Upper lobe of right lung (tissue), 1 donor: Measurements from ENCODE around the gene GJB2. TPM values are rescaled to one million over a fixed set of nuclear protein-coding genes. Genes with fewer than 3 reads are reported as not detected.
A peak's percentile ranks its signal among the peaks of the same experiment; 100 is the strongest.

ENCODE experiments used
- ATAC-seq: fragments of 200-7000 bp; cut with Tn5 transposase; one replicate; pipeline ENCODE4 v1.9.1; 2020; ENCODE audit warnings: mild to moderate bottlenecking, moderate library complexity
- DNase-seq: peaks from one replicate; pipeline ENCODE4 v3.0.0-alpha.2; 2020
- H3K27ac ChIP-seq: fragments of 200-600 bp; one replicate; pipeline ENCODE4 v1.8.0; 2022
- H3K27me3 ChIP-seq: fragments of 200-600 bp; one replicate; pipeline ENCODE4 v1.8.0; 2022; ENCODE audit warnings: mild to moderate bottlenecking
- H3K36me3 ChIP-seq: fragments of 200-600 bp; one replicate; pipeline ENCODE4 v1.8.0; 2022
- H3K4me1 ChIP-seq: fragments of 200-600 bp; one replicate; pipeline ENCODE4 v1.8.0; 2022
- H3K4me3 ChIP-seq: fragments of 200-600 bp; one replicate; pipeline ENCODE4 v1.8.0; 2022; ENCODE audit warnings: mild to moderate bottlenecking
- H3K9me3 ChIP-seq: fragments of 200-600 bp; one replicate; pipeline ENCODE4 v1.8.0; 2022
- CTCF ChIP-seq: fragments of 200-600 bp; IDR thresholded peaks from one replicate; pipeline ENCODE4 v1.8.0; 2022; ENCODE audit warnings: antibody characterized with exemption
- intact Hi-C: fragments of 100-400 bp; cut with DNase I; formaldehyde crosslinking; loops from one replicate; pipeline ENCODE4 v1.11.0; 2022
- long read RNA-seq: library from polyadenylated mRNA; unstranded; transcript quantifications from one replicate; pipeline ENCODE4 v2.0.0, GENCODE V29; 2021
- total RNA-seq: library from RNA; stranded (reverse); fragmentation: NEBNext Ultra II Directional; extraction: Animal tissue kit (Norgen Biotek cat#: 25700); gene quantifications from one replicate; pipeline ENCODE4 v1.2.1, GENCODE V29; 2021
- donor health status: DM: no; HTN: yes; CAD: no; lungs with severe emphysema.

The GJB2 gene
- total RNA-seq, result 0.93 TPM
- long read RNA-seq, partial matches to known transcripts, result 0 of 1 reads
- long read RNA-seq, other reads (novel, unspliced or antisense), result 0 of 1 reads

- ATAC-seq, result peak; percentile 41
- peaks cover 29% of the 10 kb centered on the region for H3K4me1 ChIP-seq
- no peak within 1 kb of the TSS for H3K27ac ChIP-seq
- peak within 1 kb of the TSS; percentile 54 for H3K4me3 ChIP-seq
- DNase-seq, result no peak
- no peaks in the 10 kb centered on the region for H3K9me3 ChIP-seq
- intact Hi-C loops, result no loop called here
- H3K27me3 ChIP-seq, result peaks cover 59% of the 10 kb centered on the region
- H3K36me3 ChIP-seq, result no peaks in the 10 kb centered on the region
- no peak for TF ChIP-seq CTCF
Measured at GRCh38 chr13:20192836-20193161, at the start of gene GJB2. Gene GJB2 (minus strand): TSS chr13:20192938. CDS start chr13:20189581, 3,357 bp downstream.

- ATAC-seq, result peak; percentile 26
- Histone ChIP-seq H3K27me3 (peaks cover 8% of the 10 kb centered on the region), H3K36me3 (no peaks in the 10 kb centered on the region), H3K4me1 (no peaks in the 10 kb centered on the region), H3K27ac (no peak overlapping the region), H3K9me3 (no peaks in the 10 kb centered on the region), H3K4me3 (no peak overlapping the region)
- TF ChIP-seq CTCF, result no peak
- no peak for DNase-seq
- intact Hi-C loops, result no loop called here
Measured at GRCh38 chr13:20241593-20241992, 48.9 kb upstream of the GJB2 start.

GRCh38 chr13:20239748-20240147 lies 47.0 kb upstream of the GJB2 start:
- Histone ChIP-seq H3K4me1 (no peaks in the 10 kb centered on the region), H3K27ac (no peak overlapping the region), H3K4me3 (no peak overlapping the region), H3K36me3 (no peaks in the 10 kb centered on the region), H3K9me3 (no peaks in the 10 kb centered on the region), H3K27me3 (peaks cover 8% of the 10 kb centered on the region)
- ATAC-seq (no peak), DNase-seq (no peak)
- intact Hi-C loops, result no loop called here
- no peak for TF ChIP-seq CTCF

- no peaks in the 10 kb centered on the region for H3K36me3 ChIP-seq
- no peak for DNase-seq
- intact Hi-C loops, result no loop called here
- TF ChIP-seq CTCF, result no peak
- no peak overlapping the region for H3K27ac ChIP-seq
- ATAC-seq, result peak; percentile 41
- H3K4me1 ChIP-seq, result peaks cover 12% of the 10 kb centered on the region
- no peaks in the 10 kb centered on the region for H3K9me3 ChIP-seq
- peaks cover 47% of the 10 kb centered on the region for H3K27me3 ChIP-seq
- peak overlapping the region; percentile 31 for H3K4me3 ChIP-seq
Measured at GRCh38 chr13:20232556-20233277, 40.0 kb upstream of the GJB2 start.

DNA sequence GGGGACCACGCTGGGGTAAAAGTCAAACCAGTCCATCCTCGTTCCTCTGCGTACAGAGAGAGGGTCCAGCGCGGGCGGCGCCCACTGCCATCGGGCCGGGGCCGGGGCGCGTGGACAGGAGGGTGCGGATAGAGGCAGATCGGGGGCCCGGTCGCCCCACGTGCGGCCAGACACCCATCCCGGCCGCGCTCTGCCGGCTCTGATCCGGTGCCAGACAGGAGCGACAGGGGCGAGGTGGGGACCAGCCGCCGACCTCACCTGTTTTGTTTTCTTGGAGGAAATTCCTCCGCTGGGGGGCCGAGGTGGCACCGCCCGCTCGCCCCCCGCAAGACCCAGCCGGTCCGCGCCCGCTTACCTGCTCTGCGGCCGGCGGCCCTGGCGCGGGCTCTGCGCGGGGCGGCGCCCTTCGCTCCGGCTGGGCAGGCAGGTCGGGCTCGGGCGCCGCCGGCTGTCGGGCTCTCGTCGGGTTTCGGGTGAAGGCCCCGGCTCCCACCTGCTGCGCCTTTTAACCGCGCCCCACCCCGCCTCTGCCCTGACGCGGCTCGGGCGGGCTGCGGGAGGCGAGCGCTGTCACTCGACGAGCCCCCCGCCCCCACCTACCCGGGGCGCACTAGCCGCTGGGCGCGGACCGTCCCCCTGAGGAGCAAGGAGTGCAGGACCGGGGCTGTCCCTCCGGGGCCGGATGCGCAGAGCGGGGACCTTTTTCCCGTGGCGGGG lies 39.3 kb upstream of the GJB2 start, which contains the start of gene GJB6:
TSS of gene GJB6 (minus strand) at position 481 of the 717 bp plus-strand sequence. CDS start 8,839 bp downstream, outside the sequence.
- no peaks in the 10 kb centered on the region for H3K9me3 ChIP-seq
- no peak within 1 kb of the TSS for H3K27ac ChIP-seq
- DNase-seq (no peak), ATAC-seq (peak; percentile 76)
- peaks cover 47% of the 10 kb centered on the region for H3K27me3 ChIP-seq
- no peaks in the 10 kb centered on the region for H3K36me3 ChIP-seq
- H3K4me3 ChIP-seq, result peak within 1 kb of the TSS; percentile 31
- H3K4me1 ChIP-seq, result peaks cover 12% of the 10 kb centered on the region
- intact Hi-C loops, result no loop called here
- no peak for TF ChIP-seq CTCF
